ENCODE measurements around the gene YWHAQ. TPM values are rescaled to one million over a fixed set of nuclear protein-coding genes. Genes with fewer than 3 reads are reported as not detected.

YWHAQ gene
- total RNA-seq, 2 experiments from 2014 or later, result 370 to 508 TPM

DNA sequence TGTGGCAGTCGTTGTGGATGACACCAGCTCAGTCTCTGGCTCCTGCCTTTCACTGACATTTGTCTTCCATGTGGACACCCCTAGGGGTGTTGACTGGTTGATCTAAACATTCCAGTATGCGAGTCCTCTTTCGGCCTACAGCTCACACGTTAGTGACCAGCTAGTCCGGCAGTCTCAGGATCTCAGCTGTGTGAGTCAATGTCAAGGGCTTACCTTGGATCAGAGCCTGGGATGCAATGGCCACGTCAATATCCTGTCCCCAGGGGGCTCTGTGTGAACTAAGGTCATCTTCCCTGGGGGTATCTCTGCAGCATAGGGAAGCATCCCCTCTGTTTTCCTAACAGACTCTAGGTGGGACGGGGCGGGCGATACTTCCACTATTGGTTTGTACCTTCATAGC, 35.1 kb upstream of the YWHAQ start:
- ChIA-PET CTCF (no interaction called here), POLR2A (interaction anchor here (0.7 kb wide), 1 partner anchor 184 kb away, joined by 3 read pairs; no protein-coding TSS in a partner anchor)
- peaks cover 7% of the 10 kb centered on the region for H3K4me1 Mint-ChIP-seq
- ATAC-seq (no peak), DNase-seq (no peak)
- no peaks in the 10 kb centered on the region for H3K36me3 Mint-ChIP-seq (ENCODE audit: low read depth)
- no peaks in the 10 kb centered on the region for H3K27me3 Mint-ChIP-seq
- no peaks in the 10 kb centered on the region for H3K9me3 Mint-ChIP-seq (ENCODE audit: low read depth)
- H3K27ac Mint-ChIP-seq, result no peak overlapping the region
- intact Hi-C loops (cut with DNase I, micrococcal nuclease), result no loop called here
- H3K4me3 Mint-ChIP-seq, result no peak overlapping the region

DNA sequence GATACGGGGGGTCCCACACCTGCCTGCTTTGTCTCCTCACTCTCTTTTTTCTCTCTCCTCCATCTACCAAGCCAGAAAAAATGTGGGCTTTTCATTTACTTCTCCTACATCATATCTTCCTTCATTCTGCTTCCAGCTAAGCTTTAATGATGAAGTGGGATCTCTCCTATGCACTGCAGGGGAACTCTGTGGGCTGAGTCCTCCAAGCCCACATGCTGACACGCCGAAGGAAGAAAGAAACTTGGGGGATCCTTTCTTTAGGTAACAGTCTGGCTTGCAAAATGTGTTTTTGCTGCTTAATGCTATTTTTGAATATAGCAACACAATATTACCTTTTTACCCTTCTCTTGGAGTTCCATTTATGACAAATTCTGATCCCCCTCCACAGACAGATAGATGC, 33.6 kb upstream of the YWHAQ start:
- Mint-ChIP-seq H3K4me3 (no peak overlapping the region), H3K9me3 (ENCODE audit: low read depth) (no peaks in the 10 kb centered on the region), H3K27ac (no peak overlapping the region), H3K36me3 (ENCODE audit: low read depth) (no peaks in the 10 kb centered on the region), H3K4me1 (peaks cover 7% of the 10 kb centered on the region), H3K27me3 (no peaks in the 10 kb centered on the region)
- DNase-seq (no peak), ATAC-seq (no peak)
- POLR2A ChIA-PET, result no interaction called here
- intact Hi-C loops (cut with DNase I, micrococcal nuclease), result no loop called here
- CTCF ChIA-PET, result interaction anchor here (0.6 to 0.7 kb wide), 2 partner anchors 91 to 189 kb away, joined by 3 read pairs; no protein-coding TSS in a partner anchor

DNA sequence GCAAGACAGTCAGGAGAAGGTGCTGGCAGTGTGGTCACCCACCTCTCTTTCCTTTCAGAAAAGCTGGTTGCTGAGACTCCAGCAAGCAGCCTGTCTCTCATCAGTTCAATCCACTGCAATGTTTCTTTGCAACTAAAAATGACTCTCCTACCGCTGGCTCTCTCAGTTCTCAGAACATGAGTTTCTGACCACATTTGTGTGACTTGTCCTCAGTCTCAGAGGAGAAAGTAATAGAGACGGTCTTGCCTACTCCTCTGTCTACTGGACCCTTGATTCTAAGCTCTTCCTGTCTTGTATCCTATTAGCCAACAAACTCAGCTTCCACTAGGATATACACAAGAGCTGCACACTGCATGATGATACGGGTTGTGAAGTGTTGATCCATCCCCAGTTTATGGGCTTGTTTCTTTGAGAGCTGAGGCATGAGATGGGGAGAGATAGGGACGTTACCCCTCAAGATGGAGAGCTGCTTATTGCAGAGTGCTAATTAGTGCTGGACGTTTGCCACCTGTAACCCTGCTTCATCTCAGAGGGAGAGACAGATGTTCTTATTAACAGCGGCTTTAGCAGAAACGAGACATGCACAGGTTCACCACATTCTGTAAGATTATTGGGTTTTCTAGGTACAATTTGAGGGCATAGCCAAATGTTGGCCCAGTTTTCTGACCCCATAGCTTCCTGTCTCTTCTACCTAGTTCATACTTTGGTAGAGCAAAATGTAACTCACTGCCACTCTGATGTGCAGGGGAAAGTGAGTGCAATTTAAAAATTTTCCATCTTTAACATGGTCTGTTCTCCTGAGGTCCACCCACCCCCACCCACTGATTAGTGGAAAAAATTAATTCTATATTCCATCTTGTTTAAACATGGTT, 32.4 kb upstream of the YWHAQ start:
- no peaks in the 10 kb centered on the region for H3K9me3 Mint-ChIP-seq (ENCODE audit: low read depth)
- no peaks in the 10 kb centered on the region for H3K27me3 Mint-ChIP-seq
- intact Hi-C loops (cut with DNase I, micrococcal nuclease), result loop anchor here in 1 of 2 experiments (1.0 kb wide), 1 partner anchor 66 kb away; no protein-coding TSS in a partner anchor
- H3K36me3 Mint-ChIP-seq (ENCODE audit: low read depth), result no peaks in the 10 kb centered on the region
- H3K4me1 Mint-ChIP-seq, result peaks cover 6% of the 10 kb centered on the region
- CTCF ChIA-PET, result interaction anchor here (1.4 kb wide), 1 partner anchor 46 kb away, joined by 3 read pairs; no protein-coding TSS in a partner anchor
- no peak overlapping the region for H3K27ac Mint-ChIP-seq
- POLR2A ChIA-PET, result no interaction called here
- peak; percentile 49 for ATAC-seq
- H3K4me3 Mint-ChIP-seq, result no peak overlapping the region
- no peak for DNase-seq

DNA sequence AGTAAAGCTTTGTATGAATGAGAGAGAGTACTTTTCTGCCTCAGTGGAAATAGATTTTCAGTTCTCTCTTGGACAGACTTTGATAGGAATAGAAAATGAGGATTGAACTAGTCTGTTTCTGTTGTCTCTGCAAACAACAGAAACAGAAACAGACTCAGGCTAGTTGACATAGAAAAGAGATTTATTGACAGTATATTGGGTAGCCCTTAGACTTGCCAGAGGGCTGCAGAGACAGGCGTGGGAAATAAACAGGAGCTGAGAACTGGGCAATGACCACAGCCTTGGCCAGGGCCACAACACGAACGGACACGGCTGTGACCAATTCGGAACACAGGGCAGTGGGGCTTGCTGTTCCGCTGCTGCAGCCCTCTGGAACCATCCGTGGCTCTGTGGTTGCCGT, 30.5 kb upstream of the YWHAQ start:
- POLR2A ChIA-PET, result no interaction called here
- Mint-ChIP-seq H3K27ac (no peak overlapping the region), H3K36me3 (ENCODE audit: low read depth) (no peaks in the 10 kb centered on the region), H3K4me1 (peaks cover 19% of the 10 kb centered on the region), H3K4me3 (no peak overlapping the region), H3K27me3 (no peaks in the 10 kb centered on the region), H3K9me3 (ENCODE audit: low read depth) (no peaks in the 10 kb centered on the region)
- CTCF ChIA-PET, result no interaction called here
- DNase-seq (no peak), ATAC-seq (no peak)
- intact Hi-C loops (cut with DNase I, micrococcal nuclease), result no loop called here

DNA sequence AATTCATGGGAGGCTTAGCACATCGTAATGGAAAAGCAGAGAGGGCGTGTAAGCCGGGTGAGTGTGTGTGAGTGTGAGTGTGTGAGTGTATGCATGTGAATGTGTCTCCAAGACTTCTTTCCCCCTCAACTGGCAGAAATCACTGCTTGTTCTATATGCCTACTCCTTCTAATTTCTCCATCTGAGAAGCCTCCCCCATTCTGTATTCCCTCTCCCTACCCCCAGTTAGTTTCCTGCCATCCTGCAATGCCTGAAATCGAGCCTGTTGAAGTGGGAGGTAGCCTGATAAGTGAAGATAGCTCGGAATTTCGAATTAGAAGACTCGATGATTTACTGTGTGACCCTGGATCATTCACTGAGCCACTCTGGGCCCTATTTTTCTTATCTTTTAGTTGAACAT, 30.0 kb upstream of the YWHAQ start:
- Mint-ChIP-seq H3K4me1 (peaks cover 23% of the 10 kb centered on the region), H3K9me3 (ENCODE audit: low read depth) (no peaks in the 10 kb centered on the region), H3K27ac (no peak overlapping the region), H3K27me3 (no peaks in the 10 kb centered on the region), H3K4me3 (no peak overlapping the region), H3K36me3 (ENCODE audit: low read depth) (no peaks in the 10 kb centered on the region)
- ChIA-PET CTCF (interaction anchor here (0.7 kb wide), 1 partner anchor 93 kb away, joined by 3 read pairs; no protein-coding TSS in a partner anchor), POLR2A (no interaction called here)
- ATAC-seq, result no peak
- DNase-seq, result no peak
- intact Hi-C loops (cut with DNase I, micrococcal nuclease), result no loop called here

DNA sequence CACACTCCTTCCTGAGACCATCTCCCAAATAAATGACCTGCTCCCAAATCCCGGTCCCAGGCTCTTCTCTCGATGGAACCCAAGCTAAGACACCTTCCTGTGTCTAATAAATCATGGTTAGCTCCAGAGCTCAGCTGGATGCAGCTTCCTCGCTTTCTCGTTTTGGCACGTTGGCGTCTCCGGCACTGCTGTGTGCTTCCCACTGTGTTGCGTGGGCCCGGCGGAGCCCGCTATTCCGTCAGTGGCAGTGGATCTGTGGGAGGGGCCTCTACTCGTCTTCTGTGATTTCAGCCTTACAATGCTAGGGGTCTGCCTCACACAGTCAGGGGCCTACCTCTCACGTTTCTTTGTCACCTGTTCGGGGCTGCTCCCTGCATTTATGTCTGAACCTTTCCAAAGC, 29.4 kb upstream of the YWHAQ start:
- no peaks in the 10 kb centered on the region for H3K27me3 Mint-ChIP-seq
- peaks cover 29% of the 10 kb centered on the region for H3K4me1 Mint-ChIP-seq
- H3K4me3 Mint-ChIP-seq, result no peak overlapping the region
- H3K9me3 Mint-ChIP-seq (ENCODE audit: low read depth), result no peaks in the 10 kb centered on the region
- H3K36me3 Mint-ChIP-seq (ENCODE audit: low read depth), result no peaks in the 10 kb centered on the region
- CTCF ChIA-PET, result interaction anchor here (0.7 kb wide), 1 partner anchor 93 kb away, joined by 3 read pairs; no protein-coding TSS in a partner anchor
- ATAC-seq (no peak), DNase-seq (no peak)
- no peak overlapping the region for H3K27ac Mint-ChIP-seq
- intact Hi-C loops (cut with DNase I, micrococcal nuclease), result no loop called here
- POLR2A ChIA-PET, result no interaction called here

DNA sequence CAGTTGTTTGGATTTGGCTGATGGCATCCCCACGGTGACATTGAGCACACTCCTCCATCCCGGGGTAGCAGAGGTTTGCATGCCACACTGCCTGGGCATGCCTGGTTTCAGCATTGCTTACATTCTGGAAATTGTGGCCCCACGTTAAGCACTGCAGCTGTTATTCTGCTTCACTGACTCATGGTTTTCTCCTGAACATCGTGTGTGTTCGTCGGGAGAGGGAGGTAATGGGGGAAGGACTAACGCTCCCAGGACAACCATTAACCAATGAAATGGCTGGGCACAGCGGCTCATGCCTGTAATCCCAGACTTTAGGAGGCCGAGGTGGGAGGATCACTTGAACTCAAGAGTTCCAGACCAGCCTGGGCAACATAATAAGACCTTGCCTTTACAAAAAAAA, 28.2 kb upstream of the YWHAQ start:
- intact Hi-C loops (cut with DNase I, micrococcal nuclease), result no loop called here
- ChIA-PET CTCF (no interaction called here), POLR2A (interaction anchor here (0.5 kb wide), 1 partner anchor 49 kb away, joined by 11 read pairs; no protein-coding TSS in a partner anchor)
- Mint-ChIP-seq H3K27me3 (peaks cover 1% of the 10 kb centered on the region), H3K27ac (no peak overlapping the region), H3K4me3 (no peak overlapping the region), H3K36me3 (ENCODE audit: low read depth) (no peaks in the 10 kb centered on the region), H3K4me1 (peaks cover 39% of the 10 kb centered on the region), H3K9me3 (ENCODE audit: low read depth) (no peaks in the 10 kb centered on the region)
- ATAC-seq (no peak), DNase-seq (no peak)

DNA sequence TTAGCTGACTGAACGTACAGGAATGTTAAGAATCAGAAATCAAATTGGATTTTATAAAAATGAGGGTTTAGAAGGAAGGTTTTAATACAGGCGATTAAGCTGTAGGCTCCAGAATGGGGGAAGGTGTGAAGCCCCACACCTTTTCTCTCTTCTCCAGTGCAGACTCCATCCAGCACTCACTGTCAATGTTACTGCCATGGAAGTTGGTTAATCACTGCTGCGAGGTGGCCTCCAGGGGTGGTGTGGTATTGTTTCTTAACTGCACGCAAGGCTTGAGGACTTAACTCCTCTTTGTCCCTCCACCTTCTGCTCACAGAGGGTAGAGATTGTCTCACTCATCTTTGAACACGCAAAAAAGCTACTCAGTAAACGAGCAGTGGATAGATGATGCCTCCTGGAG, 26.9 kb upstream of the YWHAQ start:
- Mint-ChIP-seq H3K27ac (no peak overlapping the region), H3K4me1 (peaks cover 37% of the 10 kb centered on the region), H3K4me3 (no peak overlapping the region), H3K36me3 (ENCODE audit: low read depth) (no peaks in the 10 kb centered on the region), H3K9me3 (ENCODE audit: low read depth) (no peaks in the 10 kb centered on the region), H3K27me3 (peaks cover 4% of the 10 kb centered on the region)
- CTCF ChIA-PET, result interaction anchor here (1.0 to 1.2 kb wide), 3 partner anchors 24 to 102 kb away, joined by 3 to 5 read pairs (median 3); partner anchors contain the start of gene ADAM17
- POLR2A ChIA-PET, result interaction anchor here (0.7 kb wide), 1 partner anchor 52 kb away, joined by 3 read pairs; no protein-coding TSS in a partner anchor
- DNase-seq (no peak), ATAC-seq (no peak)
- intact Hi-C loops (cut with DNase I, micrococcal nuclease), result no loop called here

DNA sequence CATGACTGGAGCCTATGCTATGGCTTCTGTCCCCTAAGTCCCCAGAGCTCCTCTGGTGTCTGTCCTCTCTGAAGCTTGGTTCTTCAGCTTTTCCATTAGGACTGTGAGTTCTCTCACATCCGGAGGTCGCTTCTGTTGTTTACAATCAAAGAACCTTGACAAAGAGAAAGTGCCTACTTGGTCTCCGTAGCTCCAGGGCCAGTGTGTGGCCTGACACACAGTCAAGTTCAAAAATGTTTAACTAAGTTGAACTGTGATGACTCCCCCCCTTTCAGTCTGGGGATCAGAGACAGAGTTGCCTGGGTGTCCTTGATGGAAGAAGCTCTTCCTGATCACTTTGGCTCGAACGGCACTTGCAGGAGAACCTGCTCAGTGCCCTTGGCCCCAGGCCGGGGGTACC, 26.3 kb upstream of the YWHAQ start:
- Mint-ChIP-seq H3K9me3 (ENCODE audit: low read depth) (no peaks in the 10 kb centered on the region), H3K27me3 (peaks cover 7% of the 10 kb centered on the region), H3K27ac (peak overlapping the region; percentile 89), H3K4me1 (peaks cover 37% of the 10 kb centered on the region), H3K4me3 (no peak overlapping the region), H3K36me3 (ENCODE audit: low read depth) (no peaks in the 10 kb centered on the region)
- intact Hi-C loops (cut with DNase I, micrococcal nuclease), result no loop called here
- DNase-seq, result no peak
- ATAC-seq, result no peak
- ChIA-PET CTCF (interaction anchor here (0.8 to 1.2 kb wide), 5 partner anchors 24 to 102 kb away, joined by 3 to 5 read pairs (median 3); partner anchors contain the start of gene ADAM17), POLR2A (no interaction called here)

DNA sequence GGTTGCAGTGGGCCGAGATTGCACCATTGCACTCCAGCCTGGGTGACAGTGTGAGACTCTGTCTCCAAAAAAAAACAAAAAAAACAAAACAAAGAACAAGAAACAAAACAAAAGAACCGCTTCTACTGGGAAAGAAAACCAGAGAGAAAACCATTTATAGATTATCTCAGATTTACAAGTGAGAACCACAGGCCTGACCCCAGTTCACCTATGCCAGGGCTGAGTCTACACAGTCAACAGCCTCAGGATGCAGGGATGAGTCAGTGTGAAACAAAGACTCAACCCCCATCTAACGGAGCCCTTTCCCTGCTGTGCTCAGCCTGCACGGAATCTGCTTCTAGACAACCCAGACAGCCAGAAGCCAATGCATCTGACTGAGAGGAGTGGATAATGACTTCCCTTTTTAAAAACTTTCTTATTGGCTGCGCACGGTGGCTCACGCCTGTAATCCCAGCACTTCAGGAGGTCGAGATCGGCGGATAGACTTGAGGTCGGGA, 25.5 kb upstream of the YWHAQ start:
- Mint-ChIP-seq H3K4me3 (peak overlapping the region; percentile 26), H3K27ac (peak overlapping the region; percentile 89), H3K36me3 (ENCODE audit: low read depth) (no peaks in the 10 kb centered on the region), H3K27me3 (peaks cover 10% of the 10 kb centered on the region), H3K9me3 (ENCODE audit: low read depth) (no peaks in the 10 kb centered on the region), H3K4me1 (peaks cover 37% of the 10 kb centered on the region)
- intact Hi-C loops (cut with DNase I, micrococcal nuclease), result loop anchor here (1.0 kb wide), 8 partner anchors 12 to 126 kb away; no protein-coding TSS in a partner anchor
- POLR2A ChIA-PET, result interaction anchor here (1.4 to 1.7 kb wide), 2 partner anchors 15 to 62 kb away, joined by 5 to 8 read pairs; no protein-coding TSS in a partner anchor
- CTCF ChIA-PET, result interaction anchor here (0.7 to 1.2 kb wide), 4 partner anchors 26 to 56 kb away, joined by 3 read pairs; no protein-coding TSS in a partner anchor
- DNase-seq (peak; percentile 86), ATAC-seq (peak; percentile 87)

DNA sequence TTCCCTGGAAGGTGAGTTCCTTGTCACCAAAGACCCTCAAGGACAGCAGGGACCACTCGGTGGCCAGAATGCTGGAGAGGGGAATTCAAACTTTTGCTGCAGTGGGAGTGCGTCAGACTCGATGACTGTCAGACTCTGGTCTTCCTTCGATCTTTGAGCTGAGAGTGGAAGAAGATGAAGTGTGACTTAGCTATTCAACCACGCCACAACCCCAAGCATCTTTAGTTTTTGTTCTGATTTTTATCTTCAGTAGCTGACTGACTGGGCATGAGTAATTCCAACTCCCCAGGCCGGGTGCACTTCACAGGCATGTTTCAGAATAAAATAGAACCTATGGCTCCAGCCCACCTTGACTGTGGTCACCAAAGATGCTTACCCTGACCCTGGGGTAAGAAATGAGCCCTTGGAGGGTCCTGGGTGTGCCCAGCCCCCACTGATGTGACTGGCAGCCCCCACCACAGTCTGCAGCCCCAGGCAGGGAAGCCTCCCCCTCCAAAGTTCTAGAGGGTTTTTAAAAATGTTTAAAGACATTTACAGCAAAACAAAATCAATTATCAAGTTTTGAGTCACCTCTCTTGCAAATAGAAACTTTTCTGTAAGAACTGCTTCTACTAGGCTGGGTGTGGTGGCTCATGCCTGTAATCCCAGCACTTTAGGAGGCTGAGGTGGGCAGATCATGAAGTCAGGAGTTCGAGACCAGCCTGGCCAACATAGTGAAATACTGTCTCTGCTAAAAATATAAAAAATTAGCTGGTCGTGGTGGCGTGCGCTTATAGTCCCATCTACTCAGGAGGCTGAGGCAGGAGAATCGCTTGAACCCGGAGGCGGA, 24.9 kb upstream of the YWHAQ start:
- DNase-seq (peak; percentile 86), ATAC-seq (peak; percentile 73)
- POLR2A ChIA-PET, result interaction anchor here (0.6 to 1.7 kb wide), 13 partner anchors 14 to 117 kb away, joined by 3 to 10 read pairs (median 6); partner anchors contain the start of gene YWHAQ
- H3K9me3 Mint-ChIP-seq (ENCODE audit: low read depth), result no peaks in the 10 kb centered on the region
- H3K4me3 Mint-ChIP-seq, result peak overlapping the region; percentile 26
- CTCF ChIA-PET, result interaction anchor here (0.8 to 1.0 kb wide), 4 partner anchors 26 to 99 kb away, joined by 3 to 6 read pairs (median 4); no protein-coding TSS in a partner anchor
- peaks cover 10% of the 10 kb centered on the region for H3K27me3 Mint-ChIP-seq
- H3K4me1 Mint-ChIP-seq, result peaks cover 39% of the 10 kb centered on the region
- no peaks in the 10 kb centered on the region for H3K36me3 Mint-ChIP-seq (ENCODE audit: low read depth)
- intact Hi-C loops (cut with DNase I, micrococcal nuclease), result loop anchor here (1.0 to 2.0 kb wide), 13 partner anchors 13 to 127 kb away; partner anchors contain the start of gene ADAM17 (in 1 of the 2)
- H3K27ac Mint-ChIP-seq, result peak overlapping the region; percentile 89

Data from activated CD4-positive, alpha-beta T cell treated with anti-CD3 and anti-CD28 coated beads for 36 hours (primary cell).